ENCODE results near the gene GDPD4. TPM values are rescaled to one million over a fixed set of nuclear protein-coding genes. Genes with fewer than 3 reads are reported as not detected.

Gene GDPD4, protein sequence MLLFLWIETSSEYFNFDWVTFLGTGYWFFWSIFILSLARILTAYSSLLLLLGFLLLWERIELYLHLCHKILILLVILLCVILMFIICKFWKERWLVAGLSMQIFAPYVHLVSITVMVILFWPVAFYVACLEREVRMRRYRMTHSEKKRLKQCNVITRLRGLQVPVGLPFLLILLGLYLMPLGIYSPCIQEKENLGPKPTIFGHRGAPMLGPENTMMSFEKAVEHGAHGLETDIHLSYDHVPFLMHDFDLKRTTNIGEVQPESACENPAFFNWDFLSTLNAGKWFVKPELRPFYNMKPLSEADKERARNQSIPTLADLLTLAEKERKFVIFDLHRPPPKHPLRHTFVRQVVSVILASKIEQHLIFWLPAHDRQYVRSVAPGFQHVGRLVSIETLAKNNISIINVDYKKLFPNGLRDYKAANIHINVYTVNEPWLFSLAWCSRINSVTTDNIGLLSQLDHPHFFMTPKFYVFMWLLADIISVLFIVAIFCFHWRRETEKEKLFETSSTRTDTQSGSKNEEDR
- not detected in 2 replicates for total RNA-seq

DNA sequence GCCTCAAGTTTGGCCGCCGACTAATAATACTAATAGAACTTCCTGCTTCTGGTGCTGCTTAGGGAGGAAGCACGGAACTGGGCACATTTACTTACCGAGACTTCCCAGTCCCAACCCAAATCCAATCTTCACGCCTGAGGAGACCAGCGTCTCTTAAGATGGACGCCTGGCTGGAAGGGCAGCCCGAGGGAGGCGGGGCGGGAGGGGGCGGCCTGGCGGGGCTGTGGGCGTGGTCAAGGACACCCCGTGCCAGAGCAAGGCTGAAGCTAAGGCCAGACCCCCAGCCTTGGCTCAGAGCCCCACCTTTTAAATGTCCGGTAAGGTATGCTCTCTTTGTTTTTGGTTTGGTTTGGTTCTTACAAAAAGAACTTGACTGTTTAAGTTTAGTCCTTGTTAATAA lies at the start of gene GDPD4:
Gene GDPD4, minus strand, starts transcription at position 177 of the 400 bp plus-strand sequence. CDS start 16,549 bp downstream, outside the sequence.

Other genes with a start within 250 kb of the GDPD4 start
- gene CAPN5, start 234.7 kb downstream of the GDPD4 start, total RNA-seq = 12.0 and 18.0 TPM in 2 replicates
- not detected in 2 replicates for gene OMP, start 198.8 kb downstream of the GDPD4 start, total RNA-seq
- gene MYO7A, start 173.4 kb downstream of the GDPD4 start, total RNA-seq = 0.23 and 0.51 TPM in 2 replicates
- gene PAK1, start 172.4 kb upstream of the GDPD4 start, total RNA-seq = 13.4 and 21.0 TPM in 2 replicates

Data from pericardium fibroblast (primary cell).